ENCODE results near the gene GPR158.

Gene GPR158

GRCh38 chr10:25178411-25178810, 3.6 kb downstream of the GPR158 start:
- TF ChIP-seq, protein P1, sequence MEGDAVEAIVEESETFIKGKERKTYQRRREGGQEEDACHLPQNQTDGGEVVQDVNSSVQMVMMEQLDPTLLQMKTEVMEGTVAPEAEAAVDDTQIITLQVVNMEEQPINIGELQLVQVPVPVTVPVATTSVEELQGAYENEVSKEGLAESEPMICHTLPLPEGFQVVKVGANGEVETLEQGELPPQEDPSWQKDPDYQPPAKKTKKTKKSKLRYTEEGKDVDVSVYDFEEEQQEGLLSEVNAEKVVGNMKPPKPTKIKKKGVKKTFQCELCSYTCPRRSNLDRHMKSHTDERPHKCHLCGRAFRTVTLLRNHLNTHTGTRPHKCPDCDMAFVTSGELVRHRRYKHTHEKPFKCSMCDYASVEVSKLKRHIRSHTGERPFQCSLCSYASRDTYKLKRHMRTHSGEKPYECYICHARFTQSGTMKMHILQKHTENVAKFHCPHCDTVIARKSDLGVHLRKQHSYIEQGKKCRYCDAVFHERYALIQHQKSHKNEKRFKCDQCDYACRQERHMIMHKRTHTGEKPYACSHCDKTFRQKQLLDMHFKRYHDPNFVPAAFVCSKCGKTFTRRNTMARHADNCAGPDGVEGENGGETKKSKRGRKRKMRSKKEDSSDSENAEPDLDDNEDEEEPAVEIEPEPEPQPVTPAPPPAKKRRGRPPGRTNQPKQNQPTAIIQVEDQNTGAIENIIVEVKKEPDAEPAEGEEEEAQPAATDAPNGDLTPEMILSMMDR (IDR thresholded peaks at IDR 0.05): no peak
- no peak for TF ChIP-seq ZFX (IDR thresholded peaks at IDR 0.05; ENCODE audit: borderline replicate concordance)
- no peak overlapping the region for H3K27ac ChIP-seq

GRCh38 chr10:25180801-25181200, 6.0 kb downstream of the GPR158 start:
- TF ChIP-seq, protein P1 (IDR thresholded peaks at IDR 0.05): no peak
- no peak for TF ChIP-seq ZFX (IDR thresholded peaks at IDR 0.05; ENCODE audit: borderline replicate concordance)
- H3K27ac ChIP-seq: no peak overlapping the region

GRCh38 chr10:25182636-25183035, 7.8 kb downstream of the GPR158 start:
- TF ChIP-seq, protein P1 (IDR thresholded peaks at IDR 0.05): no peak
- no peak for TF ChIP-seq ZFX (IDR thresholded peaks at IDR 0.05; ENCODE audit: borderline replicate concordance)
- H3K27ac ChIP-seq: no peak overlapping the region

DNA sequence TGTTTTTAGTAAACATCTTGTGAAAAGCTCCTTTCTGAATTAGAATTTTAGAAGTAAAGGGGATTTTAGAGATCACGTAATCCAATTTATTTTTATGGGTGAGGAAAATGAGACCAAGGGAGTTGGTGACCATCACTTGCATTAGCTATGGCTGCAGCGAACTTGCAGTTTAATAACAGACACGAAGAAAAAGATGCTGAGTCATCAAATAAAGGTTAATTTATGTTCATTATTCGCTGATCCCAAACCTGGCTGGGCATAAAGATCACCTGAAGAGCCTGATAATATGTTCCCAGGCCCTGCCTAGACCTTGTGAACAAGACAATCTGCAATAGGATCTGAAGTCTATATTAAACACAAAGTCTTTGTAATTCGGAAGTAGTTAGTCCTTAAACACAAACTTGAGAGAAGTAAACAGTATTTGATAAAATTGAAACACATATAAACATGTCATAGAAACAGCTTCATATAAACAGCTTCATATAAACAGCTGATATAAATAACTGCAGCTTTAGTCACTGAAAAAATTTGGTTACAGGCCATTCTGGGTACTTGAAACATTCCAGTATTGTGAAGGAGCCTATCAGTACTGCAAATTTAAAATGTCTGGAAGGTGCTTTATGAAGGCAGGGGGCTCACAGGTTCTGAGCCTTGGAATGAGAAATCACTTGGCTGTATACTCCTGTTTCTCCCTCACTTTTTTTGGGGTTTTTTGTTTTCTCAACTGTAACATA, 16.5 kb downstream of the GPR158 start:
- no peak overlapping the region for H3K27ac ChIP-seq
- TF ChIP-seq, protein P1 (IDR thresholded peaks at IDR 0.05): no peak
- no peak for TF ChIP-seq ZFX (IDR thresholded peaks at IDR 0.05; ENCODE audit: borderline replicate concordance)

- TF ChIP-seq ZFX (IDR thresholded peaks at IDR 0.05; ENCODE audit: borderline replicate concordance): no peak
- TF ChIP-seq, protein P1 (IDR thresholded peaks at IDR 0.05): no peak
- no peak overlapping the region for H3K27ac ChIP-seq
Measured at GRCh38 chr10:25198151-25198550, 23.4 kb downstream of the GPR158 start.

- H3K27ac ChIP-seq: no peak overlapping the region
- TF ChIP-seq, protein P1 (IDR thresholded peaks at IDR 0.05): no peak
- TF ChIP-seq ZFX (IDR thresholded peaks at IDR 0.05; ENCODE audit: borderline replicate concordance): no peak
Measured at GRCh38 chr10:25206693-25207414, 32.1 kb downstream of the GPR158 start.

GRCh38 chr10:25209618-25210017, 34.8 kb downstream of the GPR158 start:
- H3K27ac ChIP-seq: no peak overlapping the region
- TF ChIP-seq ZFX (IDR thresholded peaks at IDR 0.05; ENCODE audit: borderline replicate concordance): no peak
